ENCODE results near the gene LRMDA.

DNA sequence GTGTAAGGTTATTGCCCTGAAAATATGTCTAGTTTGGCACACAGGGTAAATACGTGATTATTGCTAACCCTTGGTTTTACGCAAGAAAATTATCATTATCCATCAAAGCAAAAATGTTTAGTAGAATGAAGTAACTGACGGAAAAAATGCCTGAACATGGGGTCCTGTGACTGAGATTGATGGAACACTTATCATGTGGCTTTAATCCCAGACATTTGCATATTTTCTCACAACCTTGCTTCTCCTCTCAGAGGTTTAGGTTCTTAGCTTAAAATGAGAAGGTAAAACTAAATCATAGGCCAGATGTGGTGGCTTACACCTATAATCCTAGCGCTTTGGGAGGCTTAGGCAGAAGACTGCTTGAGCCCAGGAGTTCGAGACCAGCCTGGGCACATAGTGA, 1010.7 kb downstream of the LRMDA start:
- TF ChIP-seq CTCF (conservative IDR thresholded peaks at IDR 0.05; ENCODE audit: low read length) (no peak), EZH2phosphoT487 (IDR thresholded peaks at IDR 0.05; ENCODE audit: borderline replicate concordance, low read depth, low read length) (no peak)

All from OCI-LY7 (cell line).